T-helper 17 cell (primary cell): Measurements from ENCODE around the gene RRAD. TPM values are rescaled to one million over a fixed set of nuclear protein-coding genes. Genes with fewer than 3 reads are reported as not detected.

Source experiments
- ATAC-seq: fragments of 150-1000 bp; cut with Tn5 transposase; 2 replicates; pipeline ENCODE4 v1.10.0; 2021; ENCODE audit warnings: mild to moderate bottlenecking, moderate library complexity
- DNase-seq, 3 donors: peaks; one replicate each; pipeline versions ENCODE4 v3.0.0 to v3.0.0-alpha.2; 2020 to 2021
- H3K9me3 ChIP-seq: one replicate; pipeline ENCODE4 v1.7.0; 2013; ENCODE audit warnings: low read length, mild to moderate bottlenecking; ENCODE audit not compliant: control insufficient read depth, poor library complexity, severe bottlenecking
- H3K27ac Mint-ChIP-seq: one replicate; pipeline ENCODE4 v1.8.0; 2022; ENCODE audit warnings: mild to moderate bottlenecking, moderate library complexity, mixed read lengths
- H3K27me3 Mint-ChIP-seq: one replicate; pipeline ENCODE4 v1.8.0; 2022; ENCODE audit warnings: mixed read lengths
- H3K36me3 Mint-ChIP-seq: one replicate; pipeline ENCODE4 v1.8.0; 2022; ENCODE audit warnings: low read depth, mixed read lengths
- H3K4me1 Mint-ChIP-seq: one replicate; pipeline ENCODE4 v1.8.0; 2022; ENCODE audit warnings: mild to moderate bottlenecking, mixed read lengths
- H3K4me3 Mint-ChIP-seq: one replicate; pipeline ENCODE4 v1.8.0; 2022; ENCODE audit warnings: mild to moderate bottlenecking, moderate library complexity, mixed read lengths
- total RNA-seq, 4 donors: library from RNA in 2 of 4; stranded (reverse) in 2 of 4; gene quantifications; one replicate each; pipeline ENCODE4 v1.2.3 and lab custom pipeline; 2022 to 2026

RRAD gene
- total RNA-seq, 2 donors from 2014 or later, result 0.52 to 0.67 TPM

GRCh38 chr16:66924527-66925321, 611 bp downstream of the RRAD start:
- H3K4me1 Mint-ChIP-seq, result peaks cover 8% of the 10 kb centered on the region
- H3K27me3 Mint-ChIP-seq, result peaks cover 39% of the 10 kb centered on the region
- peak; percentile 26 to 40 (median 32) for DNase-seq
- H3K9me3 ChIP-seq, result no peaks in the 10 kb centered on the region
- peak overlapping the region; percentile 79 for H3K4me3 Mint-ChIP-seq
- peak; percentile 78 for ATAC-seq
- peaks cover 3% of the 10 kb centered on the region for H3K36me3 Mint-ChIP-seq
- H3K27ac Mint-ChIP-seq, result no peak overlapping the region

DNA sequence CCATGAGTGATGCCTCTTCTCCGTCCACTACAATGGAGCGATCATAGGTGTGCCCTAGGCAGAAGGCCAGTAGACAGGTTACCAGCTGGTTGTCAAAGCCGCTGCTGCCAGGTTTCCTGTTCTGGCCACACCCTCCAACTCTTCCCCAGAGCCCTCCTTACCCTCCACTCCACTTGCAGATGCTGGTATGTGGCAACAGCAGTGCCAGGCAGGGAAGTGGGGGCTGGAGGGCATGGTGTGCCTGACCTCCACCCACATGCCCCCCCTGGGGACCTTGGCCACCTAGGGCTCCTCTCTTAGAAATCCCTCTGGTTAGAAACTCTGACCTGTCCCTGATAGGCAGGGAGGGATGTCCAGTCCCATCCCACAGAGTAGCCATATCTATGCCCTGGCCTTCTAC, 1.5 kb downstream of the RRAD start:
- no peak overlapping the region for H3K27ac Mint-ChIP-seq
- peaks cover 8% of the 10 kb centered on the region for H3K4me1 Mint-ChIP-seq
- H3K9me3 ChIP-seq, result no peaks in the 10 kb centered on the region
- peaks cover 39% of the 10 kb centered on the region for H3K27me3 Mint-ChIP-seq
- ATAC-seq (no peak), DNase-seq (no peak)
- peaks cover 3% of the 10 kb centered on the region for H3K36me3 Mint-ChIP-seq
- H3K4me3 Mint-ChIP-seq, result peak overlapping the region; percentile 21

DNA sequence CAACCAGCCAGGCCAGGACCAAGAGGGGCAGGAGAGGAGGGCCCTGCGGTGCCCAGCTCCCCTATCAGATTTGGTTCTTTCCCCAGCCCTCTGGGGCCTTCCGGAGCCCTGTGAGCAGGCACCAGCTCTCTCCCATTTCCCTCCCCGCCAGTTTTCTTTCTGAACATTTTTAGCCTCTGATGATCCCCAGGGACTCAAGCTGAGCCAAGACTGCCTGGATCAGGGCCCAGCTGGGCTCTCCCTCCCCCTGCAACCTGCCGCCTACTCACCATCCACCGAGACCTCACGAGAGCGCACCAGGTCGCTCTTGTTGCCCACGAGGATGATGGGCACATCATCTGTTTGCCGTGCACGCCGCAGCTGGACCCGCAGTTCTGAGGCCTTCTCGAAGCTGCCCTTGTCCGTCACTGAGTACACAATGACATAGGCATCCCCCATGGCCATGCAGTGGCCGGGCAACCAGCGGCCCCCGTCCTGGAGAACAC, 2.0 kb downstream of the RRAD start:
- no peak for DNase-seq
- Mint-ChIP-seq H3K4me3 (no peak overlapping the region), H3K27me3 (peaks cover 43% of the 10 kb centered on the region), H3K27ac (no peak overlapping the region), H3K36me3 (peaks cover 3% of the 10 kb centered on the region), H3K4me1 (peaks cover 8% of the 10 kb centered on the region)
- no peak for ATAC-seq
- H3K9me3 ChIP-seq, result no peaks in the 10 kb centered on the region

DNA sequence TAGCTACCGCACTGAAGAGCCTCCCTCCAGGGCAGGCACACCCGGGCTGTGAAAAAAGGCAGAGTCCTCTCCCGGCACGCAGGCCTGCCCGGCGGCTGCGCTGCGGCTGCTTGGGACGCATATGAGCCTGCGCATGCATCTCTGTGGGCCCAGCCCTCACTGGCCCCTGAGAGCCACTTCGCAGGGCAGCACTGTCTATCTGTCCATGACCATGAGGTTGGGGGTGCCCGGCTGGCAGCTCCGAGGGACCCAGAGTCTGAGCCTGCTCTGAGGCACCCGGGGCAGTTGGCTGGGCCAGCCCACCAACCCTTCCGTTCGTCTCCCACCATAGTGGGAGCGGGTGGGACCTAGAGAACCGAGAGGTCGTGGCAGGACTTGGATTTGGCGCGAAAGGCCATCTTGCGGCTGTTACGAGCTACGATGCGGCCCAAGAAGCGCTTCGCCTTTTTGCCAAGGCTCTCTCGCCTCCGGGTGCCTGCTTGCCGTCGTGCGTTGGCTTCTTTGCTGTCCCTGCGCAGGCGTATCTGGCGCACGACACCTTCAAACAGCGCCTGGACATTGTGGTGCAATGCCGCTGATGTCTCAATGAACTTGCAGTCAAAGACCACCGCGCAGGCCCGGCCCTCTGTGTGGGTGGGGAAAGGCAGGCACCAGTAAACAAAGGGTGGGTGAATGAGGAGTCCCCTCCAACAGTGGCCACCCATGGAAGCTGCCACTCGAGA, 3.4 kb downstream of the RRAD start:
- Mint-ChIP-seq H3K4me1 (peaks cover 8% of the 10 kb centered on the region), H3K36me3 (peaks cover 3% of the 10 kb centered on the region), H3K27ac (no peak overlapping the region), H3K27me3 (peaks cover 46% of the 10 kb centered on the region), H3K4me3 (no peak overlapping the region)
- no peaks in the 10 kb centered on the region for H3K9me3 ChIP-seq
- DNase-seq (no peak), ATAC-seq (no peak)

DNA sequence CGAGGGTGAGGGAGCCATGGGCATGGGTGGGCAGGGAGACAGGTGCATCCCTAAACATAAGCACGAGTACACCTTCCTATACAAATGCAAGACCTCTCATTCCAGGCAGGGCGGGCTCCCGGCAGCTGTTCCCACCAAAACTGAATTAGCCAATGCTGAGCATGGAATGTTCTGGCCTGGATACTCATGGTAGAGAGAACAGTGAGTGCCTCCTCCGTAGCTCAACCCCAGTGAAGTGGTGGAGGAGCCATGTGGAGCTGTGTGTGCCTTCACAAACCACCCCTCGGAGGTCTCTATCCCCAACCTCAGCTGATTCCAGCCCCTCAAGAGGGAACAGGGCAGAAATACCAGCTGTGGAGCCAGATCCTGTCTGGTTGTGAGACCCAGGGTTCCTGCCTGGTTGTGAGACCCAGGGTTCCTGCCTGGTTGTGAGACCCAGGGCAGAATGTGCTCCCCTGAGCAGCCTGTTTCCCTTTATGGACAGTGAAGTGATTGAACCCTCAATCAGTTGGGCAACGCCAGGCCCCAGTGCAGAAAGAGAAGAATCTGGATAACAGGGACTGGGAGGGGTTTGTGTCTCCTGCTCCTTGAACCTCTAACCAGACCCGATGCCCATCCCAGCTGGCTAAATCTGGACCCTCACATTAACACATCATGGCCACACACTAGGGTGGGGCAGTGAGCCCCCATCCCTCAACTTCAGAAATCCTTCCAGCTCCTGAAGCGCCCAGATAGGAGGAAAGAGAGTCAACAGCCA, 4.2 kb downstream of the RRAD start:
- DNase-seq, result no peak
- Mint-ChIP-seq H3K27me3 (peaks cover 44% of the 10 kb centered on the region), H3K27ac (no peak overlapping the region), H3K4me1 (peaks cover 8% of the 10 kb centered on the region), H3K36me3 (peaks cover 3% of the 10 kb centered on the region), H3K4me3 (no peak overlapping the region)
- no peak for ATAC-seq
- no peaks in the 10 kb centered on the region for H3K9me3 ChIP-seq

- no peak overlapping the region for H3K4me3 Mint-ChIP-seq
- ATAC-seq, result no peak
- H3K4me1 Mint-ChIP-seq, result peaks cover 7% of the 10 kb centered on the region
- DNase-seq, result no peak
- H3K27ac Mint-ChIP-seq, result no peak overlapping the region
- H3K9me3 ChIP-seq, result no peaks in the 10 kb centered on the region
- H3K36me3 Mint-ChIP-seq, result peaks cover 3% of the 10 kb centered on the region
- H3K27me3 Mint-ChIP-seq, result peaks cover 35% of the 10 kb centered on the region
These were observed 5.1 kb downstream of the RRAD start for GRCh38 chr16:66920299-66920590.

GRCh38 chr16:66919569-66920298, 5.6 kb downstream of the RRAD start:
- Mint-ChIP-seq H3K27me3 (peaks cover 35% of the 10 kb centered on the region), H3K27ac (no peak overlapping the region), H3K4me3 (no peak overlapping the region), H3K36me3 (peaks cover 3% of the 10 kb centered on the region), H3K4me1 (peaks cover 6% of the 10 kb centered on the region)
- no peak for DNase-seq
- H3K9me3 ChIP-seq, result no peaks in the 10 kb centered on the region
- ATAC-seq, result no peak

- no peak for DNase-seq
- no peak within 1 kb of the TSS for H3K4me3 Mint-ChIP-seq
- H3K9me3 ChIP-seq, result no peaks in the 10 kb centered on the region
- H3K4me1 Mint-ChIP-seq, result peaks cover 4% of the 10 kb centered on the region
- no peak for ATAC-seq
- peak within 1 kb of the TSS; percentile 45 for H3K27ac Mint-ChIP-seq
- H3K27me3 Mint-ChIP-seq, result peaks cover 32% of the 10 kb centered on the region
- peaks cover 3% of the 10 kb centered on the region for H3K36me3 Mint-ChIP-seq
These were observed 6.3 kb downstream of the RRAD start, which contains the start of gene CDH16 for GRCh38 chr16:66918803-66919568. TSS of gene CDH16 (minus strand) at chr16:66918885. CDS start at chr16:66918065, 820 bp downstream.

GRCh38 chr16:66918355-66918754, 7.0 kb downstream of the RRAD start:
- ATAC-seq (no peak), DNase-seq (no peak)
- Mint-ChIP-seq H3K4me3 (no peak overlapping the region), H3K27ac (peak overlapping the region; percentile 45), H3K36me3 (peaks cover 2% of the 10 kb centered on the region), H3K27me3 (peaks cover 26% of the 10 kb centered on the region), H3K4me1 (no peaks in the 10 kb centered on the region)
- H3K9me3 ChIP-seq, result no peaks in the 10 kb centered on the region

- ATAC-seq (no peak), DNase-seq (no peak)
- Mint-ChIP-seq H3K27me3 (peaks cover 20% of the 10 kb centered on the region), H3K36me3 (peaks cover 2% of the 10 kb centered on the region), H3K27ac (no peak overlapping the region), H3K4me1 (no peaks in the 10 kb centered on the region), H3K4me3 (no peak overlapping the region)
- no peaks in the 10 kb centered on the region for H3K9me3 ChIP-seq
These were observed 7.6 kb downstream of the RRAD start for GRCh38 chr16:66917741-66918140.

DNA sequence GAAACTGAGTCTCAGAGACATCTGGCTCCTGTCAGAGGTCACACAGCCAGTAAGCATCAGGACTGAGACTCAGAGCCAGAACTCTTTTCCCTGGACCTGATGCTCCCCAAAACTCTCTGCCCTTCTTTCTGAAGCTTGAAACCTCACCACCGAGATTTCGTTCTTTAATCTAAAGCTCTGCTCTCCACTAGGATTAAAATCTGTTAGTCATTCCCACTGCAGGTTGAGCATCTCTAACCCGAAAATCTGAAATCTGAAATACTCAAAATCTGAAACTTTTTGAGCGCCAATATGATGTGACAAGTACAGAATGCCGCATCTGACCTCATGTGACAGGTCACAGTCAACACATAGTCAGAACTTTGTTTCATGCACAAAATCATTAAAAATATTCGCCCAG, 8.8 kb downstream of the RRAD start:
- ATAC-seq (no peak), DNase-seq (no peak)
- H3K4me3 Mint-ChIP-seq, result no peak overlapping the region
- H3K9me3 ChIP-seq, result no peaks in the 10 kb centered on the region
- peaks cover 13% of the 10 kb centered on the region for H3K27me3 Mint-ChIP-seq
- H3K4me1 Mint-ChIP-seq, result no peaks in the 10 kb centered on the region
- peaks cover 2% of the 10 kb centered on the region for H3K36me3 Mint-ChIP-seq
- H3K27ac Mint-ChIP-seq, result no peak overlapping the region

GRCh38 chr16:66915041-66915440, 10.3 kb downstream of the RRAD start:
- ATAC-seq (no peak), DNase-seq (no peak)
- Mint-ChIP-seq H3K4me1 (no peaks in the 10 kb centered on the region), H3K4me3 (no peak overlapping the region), H3K27ac (no peak overlapping the region), H3K27me3 (peaks cover 6% of the 10 kb centered on the region), H3K36me3 (no peaks in the 10 kb centered on the region)
- H3K9me3 ChIP-seq, result no peaks in the 10 kb centered on the region
